ENCODE data around the gene CHCHD6. TPM values are rescaled to one million over a fixed set of nuclear protein-coding genes. Genes with fewer than 3 reads are reported as not detected.

The CHCHD6 gene
- polyA plus RNA-seq, 1 donor from 2014 or later, result 102 TPM

DNA sequence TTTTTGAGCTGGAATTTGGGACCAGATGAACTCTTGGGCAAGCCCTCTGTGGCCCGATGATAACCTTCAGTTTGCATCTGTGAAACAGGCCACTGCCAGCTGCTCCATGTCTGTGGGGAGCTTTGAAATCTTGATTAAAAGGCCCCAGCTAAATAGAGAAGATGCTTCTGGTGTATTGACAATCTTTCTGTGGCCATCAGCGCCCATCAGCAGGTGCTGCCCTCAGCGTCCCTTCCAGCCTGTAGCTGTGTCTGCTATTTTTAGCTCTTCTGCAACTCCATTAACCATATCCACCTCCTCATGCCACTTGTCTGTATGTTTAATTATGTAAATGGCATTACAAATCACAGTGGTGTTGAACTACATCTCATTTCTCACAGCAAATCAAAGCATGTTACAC, 54.0 kb downstream of the CHCHD6 start:
- Histone ChIP-seq H4K20me1 (ENCODE audit: insufficient read depth) (no peaks in the 10 kb centered on the region), H3K9ac (ENCODE audit: low read length) (no peak overlapping the region), H3K27ac (ENCODE audit: low read length) (no peak overlapping the region), H3K27me3 (ENCODE audit: insufficient read depth, low read depth, low read length) (no peaks in the 10 kb centered on the region), H3K4me2 (ENCODE audit: low read length) (no peak overlapping the region), H3K9me2 (ENCODE audit: insufficient read depth, low read length) (no peaks in the 10 kb centered on the region), H3K36me3 (ENCODE audit: insufficient read depth, low read length) (no peaks in the 10 kb centered on the region), H3F3A (ENCODE audit: insufficient read depth, low read length, poor library complexity, severe bottlenecking) (no peaks in the 10 kb centered on the region), H3K9me3 (ENCODE audit: low read length) (no peaks in the 10 kb centered on the region), H3K4me3 (ENCODE audit: low read length) (no peak overlapping the region), H2AFZ (ENCODE audit: low read depth, low read length) (no peak overlapping the region), H3K79me2 (replicated peaks; ENCODE audit: insufficient read depth, low read length) (no peaks in the 10 kb centered on the region)
- TF ChIP-seq MXI1 (conservative IDR thresholded peaks at IDR 0.05; ENCODE audit: poor library complexity, severe bottlenecking), result no peak
- TF ChIP-seq TAF1 (IDR thresholded peaks at IDR 0.05; ENCODE audit: low read depth), result no peak
- TF ChIP-seq EZH2 (IDR thresholded peaks at IDR 0.05; ENCODE audit: borderline replicate concordance, insufficient read depth, low read length, poor library complexity, severe bottlenecking), result no peak
- no peak for TF ChIP-seq POLR2AphosphoS5 (IDR thresholded peaks at IDR 0.05)
- TF ChIP-seq SMC3 (conservative IDR thresholded peaks at IDR 0.05; ENCODE audit: poor library complexity), result no peak
- TF ChIP-seq, protein P1, sequence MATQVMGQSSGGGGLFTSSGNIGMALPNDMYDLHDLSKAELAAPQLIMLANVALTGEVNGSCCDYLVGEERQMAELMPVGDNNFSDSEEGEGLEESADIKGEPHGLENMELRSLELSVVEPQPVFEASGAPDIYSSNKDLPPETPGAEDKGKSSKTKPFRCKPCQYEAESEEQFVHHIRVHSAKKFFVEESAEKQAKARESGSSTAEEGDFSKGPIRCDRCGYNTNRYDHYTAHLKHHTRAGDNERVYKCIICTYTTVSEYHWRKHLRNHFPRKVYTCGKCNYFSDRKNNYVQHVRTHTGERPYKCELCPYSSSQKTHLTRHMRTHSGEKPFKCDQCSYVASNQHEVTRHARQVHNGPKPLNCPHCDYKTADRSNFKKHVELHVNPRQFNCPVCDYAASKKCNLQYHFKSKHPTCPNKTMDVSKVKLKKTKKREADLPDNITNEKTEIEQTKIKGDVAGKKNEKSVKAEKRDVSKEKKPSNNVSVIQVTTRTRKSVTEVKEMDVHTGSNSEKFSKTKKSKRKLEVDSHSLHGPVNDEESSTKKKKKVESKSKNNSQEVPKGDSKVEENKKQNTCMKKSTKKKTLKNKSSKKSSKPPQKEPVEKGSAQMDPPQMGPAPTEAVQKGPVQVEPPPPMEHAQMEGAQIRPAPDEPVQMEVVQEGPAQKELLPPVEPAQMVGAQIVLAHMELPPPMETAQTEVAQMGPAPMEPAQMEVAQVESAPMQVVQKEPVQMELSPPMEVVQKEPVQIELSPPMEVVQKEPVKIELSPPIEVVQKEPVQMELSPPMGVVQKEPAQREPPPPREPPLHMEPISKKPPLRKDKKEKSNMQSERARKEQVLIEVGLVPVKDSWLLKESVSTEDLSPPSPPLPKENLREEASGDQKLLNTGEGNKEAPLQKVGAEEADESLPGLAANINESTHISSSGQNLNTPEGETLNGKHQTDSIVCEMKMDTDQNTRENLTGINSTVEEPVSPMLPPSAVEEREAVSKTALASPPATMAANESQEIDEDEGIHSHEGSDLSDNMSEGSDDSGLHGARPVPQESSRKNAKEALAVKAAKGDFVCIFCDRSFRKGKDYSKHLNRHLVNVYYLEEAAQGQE (IDR thresholded peaks at IDR 0.05; ENCODE audit: borderline replicate concordance), result no peak
- TF ChIP-seq EP300 (conservative IDR thresholded peaks at IDR 0.05; ENCODE audit: poor library complexity, severe bottlenecking), result no peak

DNA sequence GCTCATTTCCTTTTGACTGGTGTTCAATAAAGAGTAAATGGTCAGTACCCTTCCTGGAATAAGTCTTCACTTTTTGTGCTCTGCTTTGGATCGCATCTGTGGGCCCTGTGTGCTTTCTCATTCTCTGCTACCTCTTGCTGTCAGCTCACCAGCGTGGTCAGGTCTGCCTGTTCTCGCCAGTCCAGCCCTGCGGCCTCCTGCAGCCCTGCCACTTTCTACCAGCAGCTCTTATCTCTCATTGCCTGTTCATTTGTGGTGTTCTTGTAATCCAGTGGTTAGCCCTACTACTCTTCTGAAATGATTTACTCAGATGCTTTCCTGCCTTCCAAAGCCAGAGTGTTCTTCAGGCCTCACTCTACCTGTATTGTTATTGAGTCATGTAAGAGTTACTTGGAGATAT, 54.8 kb downstream of the CHCHD6 start:
- H3F3A ChIP-seq (ENCODE audit: insufficient read depth, low read length, poor library complexity, severe bottlenecking), result no peaks in the 10 kb centered on the region
- no peaks in the 10 kb centered on the region for H3K9me2 ChIP-seq (ENCODE audit: insufficient read depth, low read length)
- H3K79me2 ChIP-seq (replicated peaks; ENCODE audit: insufficient read depth, low read length), result no peaks in the 10 kb centered on the region
- H3K9ac ChIP-seq (ENCODE audit: low read length), result no peak overlapping the region
- H2AFZ ChIP-seq (ENCODE audit: low read depth, low read length), result no peak overlapping the region
- H3K27ac ChIP-seq (ENCODE audit: low read length), result no peak overlapping the region
- no peak for TF ChIP-seq SMC3 (conservative IDR thresholded peaks at IDR 0.05; ENCODE audit: poor library complexity)
- TF ChIP-seq, protein P2, sequence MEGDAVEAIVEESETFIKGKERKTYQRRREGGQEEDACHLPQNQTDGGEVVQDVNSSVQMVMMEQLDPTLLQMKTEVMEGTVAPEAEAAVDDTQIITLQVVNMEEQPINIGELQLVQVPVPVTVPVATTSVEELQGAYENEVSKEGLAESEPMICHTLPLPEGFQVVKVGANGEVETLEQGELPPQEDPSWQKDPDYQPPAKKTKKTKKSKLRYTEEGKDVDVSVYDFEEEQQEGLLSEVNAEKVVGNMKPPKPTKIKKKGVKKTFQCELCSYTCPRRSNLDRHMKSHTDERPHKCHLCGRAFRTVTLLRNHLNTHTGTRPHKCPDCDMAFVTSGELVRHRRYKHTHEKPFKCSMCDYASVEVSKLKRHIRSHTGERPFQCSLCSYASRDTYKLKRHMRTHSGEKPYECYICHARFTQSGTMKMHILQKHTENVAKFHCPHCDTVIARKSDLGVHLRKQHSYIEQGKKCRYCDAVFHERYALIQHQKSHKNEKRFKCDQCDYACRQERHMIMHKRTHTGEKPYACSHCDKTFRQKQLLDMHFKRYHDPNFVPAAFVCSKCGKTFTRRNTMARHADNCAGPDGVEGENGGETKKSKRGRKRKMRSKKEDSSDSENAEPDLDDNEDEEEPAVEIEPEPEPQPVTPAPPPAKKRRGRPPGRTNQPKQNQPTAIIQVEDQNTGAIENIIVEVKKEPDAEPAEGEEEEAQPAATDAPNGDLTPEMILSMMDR (IDR thresholded peaks at IDR 0.05; ENCODE audit: poor library complexity, severe bottlenecking), result no peak
- TF ChIP-seq, protein P1 (IDR thresholded peaks at IDR 0.05; ENCODE audit: borderline replicate concordance), result no peak
- no peak for TF ChIP-seq TAF1 (IDR thresholded peaks at IDR 0.05; ENCODE audit: low read depth)
- no peak for TF ChIP-seq MXI1 (conservative IDR thresholded peaks at IDR 0.05; ENCODE audit: poor library complexity, severe bottlenecking)
- TF ChIP-seq EZH2 (IDR thresholded peaks at IDR 0.05; ENCODE audit: borderline replicate concordance, insufficient read depth, low read length, poor library complexity, severe bottlenecking), result no peak
- TF ChIP-seq RAD21 (conservative IDR thresholded peaks at IDR 0.05), result no peak
- no peak for TF ChIP-seq EP300 (conservative IDR thresholded peaks at IDR 0.05; ENCODE audit: poor library complexity, severe bottlenecking)
- no peak for TF ChIP-seq POLR2AphosphoS5 (IDR thresholded peaks at IDR 0.05)
- H3K4me3 ChIP-seq (ENCODE audit: low read length), result no peak overlapping the region
- H4K20me1 ChIP-seq (ENCODE audit: insufficient read depth), result no peaks in the 10 kb centered on the region
- no peaks in the 10 kb centered on the region for H3K9me3 ChIP-seq (ENCODE audit: low read length)
- no peak overlapping the region for H3K4me2 ChIP-seq (ENCODE audit: low read length)
- no peaks in the 10 kb centered on the region for H3K27me3 ChIP-seq (ENCODE audit: insufficient read depth, low read depth, low read length)
- no peaks in the 10 kb centered on the region for H3K36me3 ChIP-seq (ENCODE audit: insufficient read depth, low read length)

Measured in neural cell (in vitro differentiated cells).